Duodenal mucosa (tissue), 2 donors: ENCODE measurements around the gene FBLIM1.

Experiments
- H3K27ac ChIP-seq: one replicate; pipeline ENCODE4 v1.7.0; 2013; ENCODE audit warnings: low read depth, low read length
- H3K27me3 ChIP-seq, 2 donors: one replicate each; pipeline ENCODE4 v1.7.0; 2013; ENCODE audit warnings: low read length in 2 of 2, control low read depth in 1 of 2; ENCODE audit not compliant: insufficient read depth in 2 of 2, control insufficient read depth in 1 of 2
- H3K36me3 ChIP-seq, 2 donors: one replicate each; pipeline ENCODE4 v1.7.0; 2013; ENCODE audit warnings: low read length in 2 of 2, control low read depth in 1 of 2; ENCODE audit not compliant: insufficient read depth in 2 of 2, control insufficient read depth in 1 of 2
- H3K4me1 ChIP-seq, 2 donors: one replicate each; pipeline ENCODE4 v1.7.0; 2013; ENCODE audit warnings: low read length in 2 of 2, control low read depth in 1 of 2; ENCODE audit not compliant: insufficient read depth in 2 of 2, control insufficient read depth in 1 of 2
- H3K4me3 ChIP-seq, 2 donors: one replicate each; pipeline ENCODE4 v1.7.0; 2013; ENCODE audit warnings: low read length in 2 of 2, low read depth in 1 of 2
- H3K9ac ChIP-seq, 2 donors: one replicate each; pipeline ENCODE4 v1.7.0; 2013; ENCODE audit warnings: low read length in 2 of 2, low read depth in 1 of 2
- H3K9me3 ChIP-seq, 2 donors: one replicate each; pipeline ENCODE4 v1.7.0; 2013; ENCODE audit warnings: low read length in 2 of 2, control low read depth in 1 of 2; ENCODE audit not compliant: control insufficient read depth in 1 of 2

The FBLIM1 gene

DNA sequence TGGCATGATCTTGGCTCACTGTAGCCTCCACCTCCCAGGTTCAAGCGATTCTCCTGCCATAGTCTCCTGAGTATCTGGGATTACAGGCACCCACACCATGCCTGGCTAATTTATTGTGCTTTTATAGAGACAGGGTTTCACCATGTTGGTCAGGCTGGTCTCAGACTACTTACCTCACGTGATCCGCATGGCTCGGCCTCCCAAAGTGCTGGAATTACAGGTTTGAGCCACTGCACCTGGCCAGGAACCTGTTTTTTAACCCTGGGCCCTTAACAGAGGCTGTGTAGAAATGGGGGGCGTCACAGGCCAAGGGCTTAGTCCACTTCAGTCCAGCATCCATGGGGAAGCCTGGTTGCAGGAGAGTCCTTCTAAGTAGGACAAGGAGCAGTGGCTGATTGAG, 9.3 kb downstream of the FBLIM1 start:
- Histone ChIP-seq H3K9me3 (no peaks in the 10 kb centered on the region), H3K9ac (no peak overlapping the region), H3K4me3 (no peak overlapping the region), H3K4me1 (peaks cover 14 to 18% of the 10 kb centered on the region in 2 donors), H3K27ac (no peak overlapping the region), H3K36me3 (peaks cover 35 to 55% of the 10 kb centered on the region in 2 donors), H3K27me3 (no peaks in the 10 kb centered on the region)

DNA sequence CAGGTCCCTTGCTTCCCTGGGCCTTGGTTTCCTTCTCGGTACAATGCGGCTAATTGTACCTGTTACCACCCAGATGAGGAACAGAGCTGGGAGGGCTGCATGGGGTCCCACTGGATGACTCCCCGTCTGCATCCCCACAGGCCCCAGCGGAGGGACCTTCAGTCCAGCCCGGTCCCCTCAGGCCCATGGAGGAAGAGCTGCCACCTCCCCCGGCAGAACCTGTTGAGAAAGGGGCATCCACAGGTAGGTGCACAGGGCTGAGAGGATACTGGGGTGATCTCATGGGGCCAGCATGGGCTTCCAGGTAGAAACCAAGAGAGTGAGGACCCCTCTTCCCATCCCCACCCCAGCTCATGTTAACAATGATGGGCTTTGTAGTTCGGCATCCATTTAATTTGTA, 9.8 kb downstream of the FBLIM1 start:
- H3K27ac ChIP-seq = no peak overlapping the region
- no peak overlapping the region for H3K9ac ChIP-seq
- peaks cover 14 to 18% of the 10 kb centered on the region in 2 donors for H3K4me1 ChIP-seq
- no peaks in the 10 kb centered on the region for H3K9me3 ChIP-seq
- H3K27me3 ChIP-seq = no peaks in the 10 kb centered on the region
- peaks cover 35 to 56% of the 10 kb centered on the region in 2 donors for H3K36me3 ChIP-seq
- H3K4me3 ChIP-seq = no peak overlapping the region

DNA sequence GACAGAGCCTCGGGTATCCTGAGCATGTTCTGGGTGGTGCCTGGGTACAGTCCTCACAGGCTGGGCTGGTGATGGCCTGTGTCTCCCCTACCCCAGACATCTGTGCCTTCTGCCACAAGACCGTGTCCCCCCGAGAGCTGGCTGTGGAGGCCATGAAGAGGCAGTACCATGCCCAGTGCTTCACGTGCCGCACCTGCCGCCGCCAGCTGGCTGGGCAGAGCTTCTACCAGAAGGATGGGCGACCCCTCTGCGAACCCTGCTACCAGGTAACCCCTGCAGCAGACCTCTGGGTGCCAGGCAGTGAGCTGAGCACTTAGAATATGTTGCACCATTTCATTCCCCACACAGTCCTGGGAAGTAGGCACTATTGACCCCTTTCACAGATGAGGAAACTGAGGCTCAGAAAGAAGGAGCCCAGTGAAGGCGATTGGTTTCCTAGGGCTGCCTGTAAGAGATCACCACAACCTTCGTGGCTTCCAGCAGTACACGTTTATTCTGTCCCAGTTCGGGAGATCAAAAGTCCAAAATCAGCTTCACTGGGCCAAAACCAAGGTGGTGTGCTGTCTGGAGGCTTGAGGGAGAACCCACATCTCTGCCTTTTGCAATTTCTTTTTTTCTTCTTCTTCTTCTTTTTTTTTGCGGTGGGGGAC, 11.8 kb downstream of the FBLIM1 start:
- Histone ChIP-seq H3K4me3 (no peak overlapping the region), H3K27me3 (no peaks in the 10 kb centered on the region), H3K27ac (no peak overlapping the region), H3K36me3 (peaks cover 44 to 60% of the 10 kb centered on the region in 2 donors), H3K4me1 (peaks cover 2 to 4% of the 10 kb centered on the region in 2 donors), H3K9me3 (no peaks in the 10 kb centered on the region), H3K9ac (no peak overlapping the region)

DNA sequence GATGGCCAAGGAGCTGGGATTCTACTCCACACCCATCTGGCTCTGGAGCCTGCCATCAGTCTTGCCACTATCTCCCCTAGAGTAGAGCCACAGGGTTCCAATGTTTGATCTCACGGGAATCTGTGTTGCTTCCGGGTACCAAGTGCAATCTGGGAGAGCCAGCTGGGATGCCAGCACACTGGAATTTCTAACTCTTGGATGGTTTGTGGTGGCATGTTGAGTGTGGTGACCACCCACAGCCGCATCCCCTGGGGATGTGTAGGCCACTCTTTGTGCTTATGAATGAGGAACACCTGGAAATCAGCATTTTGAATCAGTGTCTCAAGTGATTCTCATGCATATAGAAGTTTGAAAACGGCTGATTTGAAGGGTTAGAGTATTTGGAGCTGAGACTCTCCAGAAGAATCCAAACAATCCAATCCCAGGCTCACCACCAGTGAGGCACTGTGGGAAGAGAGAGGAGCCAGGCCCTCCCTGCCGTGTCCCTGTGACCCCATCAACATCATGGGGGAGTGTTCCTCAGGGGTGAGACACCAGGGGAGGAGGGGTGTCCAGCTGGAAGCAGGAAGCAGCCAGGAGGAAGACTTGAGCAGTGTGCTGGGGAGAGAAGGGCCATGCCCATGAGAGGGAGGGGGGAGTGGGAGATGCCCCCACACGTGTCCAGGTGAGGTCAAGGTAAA, 13.4 kb downstream of the FBLIM1 start:
- H3K4me1 ChIP-seq = peaks cover 0 to 6% of the 10 kb centered on the region in 2 donors
- H3K9me3 ChIP-seq = no peaks in the 10 kb centered on the region
- H3K27ac ChIP-seq = no peak overlapping the region
- no peaks in the 10 kb centered on the region for H3K27me3 ChIP-seq
- peaks cover 48 to 64% of the 10 kb centered on the region in 2 donors for H3K36me3 ChIP-seq
- no peak overlapping the region for H3K4me3 ChIP-seq
- no peak overlapping the region for H3K9ac ChIP-seq

DNA sequence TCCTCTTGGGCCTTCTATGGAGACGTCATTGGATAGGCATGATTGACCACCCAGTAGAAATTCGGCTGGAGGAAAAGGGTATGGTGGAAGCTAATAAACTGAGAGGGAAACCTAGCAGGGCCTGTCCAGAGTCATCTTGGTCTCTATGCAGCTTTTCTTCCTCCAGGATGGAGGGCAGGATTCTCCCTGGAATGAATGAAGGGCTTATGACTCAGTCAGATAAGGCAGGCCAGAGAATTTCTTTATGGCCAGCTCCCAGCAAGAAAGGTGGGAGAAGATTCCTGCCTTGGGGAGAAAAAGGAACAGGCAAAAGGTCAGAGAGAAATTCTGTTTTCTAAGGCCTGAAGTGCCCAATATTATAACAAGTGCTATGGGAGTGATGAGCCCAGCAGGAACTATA, 17.1 kb downstream of the FBLIM1 start:
- Histone ChIP-seq H3K27me3 (no peaks in the 10 kb centered on the region), H3K4me3 (no peak overlapping the region), H3K9me3 (no peaks in the 10 kb centered on the region), H3K9ac (no peak overlapping the region), H3K36me3 (peaks cover 36 to 56% of the 10 kb centered on the region in 2 donors), H3K27ac (no peak overlapping the region), H3K4me1 (peaks cover 3 to 23% of the 10 kb centered on the region in 2 donors)

DNA sequence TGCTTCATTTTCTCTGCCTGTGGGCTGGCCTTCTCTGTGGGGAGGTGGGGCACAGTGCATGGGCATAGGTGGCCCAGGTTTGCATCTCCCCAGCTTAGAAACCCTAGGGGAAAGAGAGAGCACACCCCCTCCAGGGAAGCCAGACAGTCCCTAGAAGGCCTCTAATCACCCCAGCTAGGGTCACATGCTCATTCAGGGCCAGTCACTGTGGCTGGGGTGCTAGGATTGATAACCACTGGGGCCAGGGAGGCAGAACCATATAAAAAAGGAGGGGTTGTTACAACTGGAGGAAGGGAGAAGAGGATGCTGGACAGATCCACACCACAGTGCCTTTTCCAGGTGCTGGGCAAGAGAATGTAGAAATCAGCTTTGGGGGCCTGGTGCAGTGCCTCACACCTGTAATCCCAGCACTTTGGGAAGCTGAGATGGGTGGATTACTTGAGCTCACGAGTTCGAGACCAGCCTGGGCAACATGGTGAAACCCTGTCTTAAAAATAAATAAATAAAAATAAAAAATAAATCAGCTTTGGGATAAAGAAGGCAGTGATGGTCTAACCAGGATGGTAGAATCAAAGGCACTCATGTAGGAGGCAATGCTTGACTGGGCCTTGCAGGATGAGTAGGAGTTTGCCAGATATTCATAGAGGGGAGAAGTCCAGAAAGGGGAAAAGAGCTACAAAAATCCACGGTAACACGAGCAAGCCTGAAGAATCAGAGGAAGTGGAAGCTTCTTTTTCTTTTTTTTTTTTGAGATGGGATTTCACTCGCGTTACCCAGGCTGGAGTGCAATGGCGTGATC, 19.5 kb downstream of the FBLIM1 start:
- H3K9me3 ChIP-seq = no peaks in the 10 kb centered on the region
- peaks cover 3 to 23% of the 10 kb centered on the region in 2 donors for H3K4me1 ChIP-seq
- peaks cover 25 to 53% of the 10 kb centered on the region in 2 donors for H3K36me3 ChIP-seq
- H3K4me3 ChIP-seq = no peak overlapping the region
- H3K27ac ChIP-seq = no peak overlapping the region
- H3K9ac ChIP-seq = no peak overlapping the region
- no peaks in the 10 kb centered on the region for H3K27me3 ChIP-seq

DNA sequence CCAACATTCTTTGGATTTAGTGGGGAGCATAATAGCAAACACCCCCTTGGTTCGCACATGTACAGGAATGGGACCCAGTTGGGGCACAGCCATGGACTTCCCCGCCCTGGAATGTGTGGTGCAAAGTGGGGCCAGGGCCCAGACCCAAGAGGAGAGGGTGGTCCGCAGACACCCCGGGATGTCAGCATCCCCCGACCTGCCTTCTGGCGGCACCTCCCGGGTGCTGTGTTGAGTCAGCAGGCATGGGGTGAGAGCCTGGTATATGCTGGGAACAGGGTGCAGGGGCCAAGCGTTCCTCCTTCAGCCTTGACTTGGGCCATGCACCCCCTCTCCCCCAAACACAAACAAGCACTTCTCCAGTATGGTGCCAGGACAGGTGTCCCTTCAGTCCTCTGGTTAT, 27.1 kb downstream of the FBLIM1 start:
- Histone ChIP-seq H3K9me3 (no peaks in the 10 kb centered on the region), H3K27me3 (no peaks in the 10 kb centered on the region), H3K4me3 (no peak overlapping the region), H3K9ac (no peak overlapping the region), H3K36me3 (peaks cover 4 to 29% of the 10 kb centered on the region in 2 donors), H3K4me1 (peaks cover 3 to 5% of the 10 kb centered on the region in 2 donors), H3K27ac (no peak overlapping the region)

DNA sequence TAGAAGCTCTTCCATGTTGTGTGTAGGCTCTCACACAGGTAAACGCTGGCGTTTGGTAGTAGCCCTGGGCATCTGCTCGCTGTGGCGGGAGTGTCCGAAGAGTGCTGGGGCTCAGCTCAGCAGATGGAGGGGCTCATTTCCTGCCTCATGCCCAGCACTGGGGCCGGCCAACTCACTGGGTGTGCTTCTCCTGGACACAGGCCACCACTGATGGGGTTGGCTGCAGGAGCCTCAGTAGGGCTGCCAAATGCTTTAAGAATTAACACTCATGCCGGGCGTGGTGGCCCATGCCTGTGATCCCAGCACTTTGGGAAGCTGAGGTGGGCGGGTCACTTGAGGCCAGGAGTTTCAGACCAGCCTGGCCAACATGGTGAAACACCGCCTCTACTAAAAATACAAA, 28.0 kb downstream of the FBLIM1 start:
- Histone ChIP-seq H3K36me3 (peaks cover 4 to 29% of the 10 kb centered on the region in 2 donors), H3K4me3 (no peak overlapping the region), H3K27me3 (no peaks in the 10 kb centered on the region), H3K9me3 (no peaks in the 10 kb centered on the region), H3K9ac (no peak overlapping the region), H3K27ac (no peak overlapping the region), H3K4me1 (peaks cover 3 to 5% of the 10 kb centered on the region in 2 donors)

DNA sequence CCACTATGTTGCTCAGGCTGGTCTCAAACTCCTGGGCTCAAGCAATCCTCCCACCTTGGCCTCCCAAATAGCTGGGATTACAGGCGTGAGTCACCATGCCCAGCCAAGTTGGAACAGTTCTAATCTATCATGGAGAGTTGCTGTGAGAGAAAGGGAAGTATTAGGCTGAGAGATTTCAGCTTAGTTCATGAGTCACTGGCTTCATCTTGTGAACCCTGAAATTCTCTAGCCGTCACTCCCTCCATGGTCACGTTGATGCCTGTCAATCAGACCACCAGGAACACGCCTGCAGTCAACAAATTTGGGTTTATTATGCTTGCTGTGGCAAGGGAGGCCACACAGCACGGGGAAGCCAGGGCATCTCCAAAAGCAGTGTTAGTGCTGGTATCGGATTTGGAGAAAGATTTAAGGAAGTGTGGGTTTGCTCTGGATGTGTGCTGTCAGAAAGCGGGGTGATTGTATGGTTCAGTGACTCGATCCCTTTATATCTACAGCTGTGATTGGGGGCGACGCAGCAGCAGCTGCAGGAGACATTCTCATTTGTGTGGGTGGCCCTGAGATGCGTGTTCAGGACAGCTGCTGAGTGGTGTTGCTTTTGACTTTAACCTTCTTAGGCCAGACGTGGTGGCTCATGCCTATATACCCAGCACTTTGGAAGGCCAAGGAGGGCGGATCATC, 30.2 kb downstream of the FBLIM1 start:
- H3K4me1 ChIP-seq = peaks cover 15 to 19% of the 10 kb centered on the region in 2 donors

More for the DNA sequence above, 30.2 kb downstream of the FBLIM1 start:
- Histone ChIP-seq H3K27ac (no peak overlapping the region), H3K4me3 (no peak overlapping the region), H3K9ac (no peak overlapping the region), H3K36me3 (peaks cover 4 to 18% of the 10 kb centered on the region in 2 donors), H3K9me3 (no peaks in the 10 kb centered on the region), H3K27me3 (no peaks in the 10 kb centered on the region)
